Fibroblast of lung (primary cell): ENCODE measurements around the gene CDK15. TPM values are rescaled to one million over a fixed set of nuclear protein-coding genes. Genes with fewer than 3 reads are reported as not detected.

Experiments
- DNase-seq, 2 donors: peaks; one replicate each; pipeline versions ENCODE4 v3.0.0 to v3.0.0-alpha.2; 2010; ENCODE audit warnings: low read depth in 2 of 2
- H2AFZ ChIP-seq: 2 replicates; pipeline ENCODE4 v1.5.1; 2012; ENCODE audit warnings: low read length, control low read depth, inconsistent platforms
- H3K27ac ChIP-seq: 2 replicates; pipeline ENCODE4 v1.5.1; 2011; ENCODE audit warnings: low read length, control low read depth; ENCODE audit not compliant: insufficient read depth
- H3K27me3 ChIP-seq: 2 replicates; pipeline ENCODE4 v1.5.1; 2011; ENCODE audit warnings: mild to moderate bottlenecking, low read length; ENCODE audit not compliant: control insufficient read depth, insufficient read depth
- H3K36me3 ChIP-seq: 2 replicates; pipeline ENCODE4 v1.5.1; 2011; ENCODE audit warnings: low read length; ENCODE audit not compliant: control insufficient read depth, insufficient read depth
- H3K4me1 ChIP-seq: 2 replicates; pipeline ENCODE4 v1.5.1; 2011; ENCODE audit warnings: low read length; ENCODE audit not compliant: control insufficient read depth, insufficient read depth; ENCODE audit errors: extremely low read depth
- H3K4me2 ChIP-seq: 2 replicates; pipeline ENCODE4 v1.5.1; 2011; ENCODE audit warnings: low read length, control low read depth; ENCODE audit not compliant: insufficient read depth; ENCODE audit errors: extremely low read depth
- H3K4me3 ChIP-seq, 4 experiments: fragments of 200-600 bp in 1 of 4; sonication (generic) in 1 of 4; replicated peaks in 1 of 4; 2 replicates each; pipeline ENCODE4 v1.5.1; 2011 to 2016; ENCODE audit warnings: low read length in 4 of 4, low read depth in 3 of 4, mild to moderate bottlenecking in 3 of 4, control low read depth in 2 of 4, inconsistent platforms in 1 of 4, mixed read lengths in 1 of 4; ENCODE audit not compliant: insufficient read depth in 1 of 4; ENCODE audit errors: control extremely low read depth in 1 of 4
- H3K79me2 ChIP-seq: 2 replicates; pipeline ENCODE4 v1.5.1; 2012; ENCODE audit warnings: mild to moderate bottlenecking, low read length, inconsistent platforms; ENCODE audit not compliant: control insufficient read depth, insufficient read depth
- H3K9ac ChIP-seq: 2 replicates; pipeline ENCODE4 v1.5.1; 2011; ENCODE audit warnings: mild to moderate bottlenecking, low read length, control low read depth; ENCODE audit not compliant: insufficient read depth
- H3K9me3 ChIP-seq: 2 replicates; pipeline ENCODE4 v1.5.1; 2012; ENCODE audit warnings: low read depth, low read length; ENCODE audit not compliant: control insufficient read depth, insufficient read depth
- H4K20me1 ChIP-seq: 2 replicates; pipeline ENCODE4 v1.5.1; 2011; ENCODE audit warnings: low read length; ENCODE audit not compliant: control insufficient read depth, insufficient read depth; ENCODE audit errors: extremely low read depth
- EZH2 ChIP-seq: IDR thresholded peaks from 2 replicates; pipeline ENCODE4 v1.5.1; 2012; ENCODE audit warnings: low read length, control low read depth, mild to moderate bottlenecking; ENCODE audit errors: missing control alignments
- polyA plus RNA-seq, 2 donors: library from polyadenylated mRNA; depleted of rRNA in 1 of 2; stranded (reverse) in 1 of 2; unstranded in 1 of 2; fragments of >200 nt; gene quantifications; 2 replicates each; pipeline ENCODE4 v1.2.1, GENCODE V29; 2011 to 2012; ENCODE audit warnings: missing spikeins in 1 of 2
- total RNA-seq: library from RNA; depleted of rRNA; stranded (reverse); fragments of >200 nt; gene quantifications from 2 replicates; pipeline ENCODE4 v1.2.1, GENCODE V29; 2014
- TF ChIP-seq, protein P1 (sequence below), 2 donors: IDR thresholded peaks in 1 of 2; conservative IDR thresholded peaks in 1 of 2; 1 replicate in 1 of 2; 2 replicates in 1 of 2; pipeline ENCODE4 v1.5.1; 2011 to 2012; ENCODE audit warnings: low read length in 2 of 2, control low read depth in 1 of 2, inconsistent platforms in 1 of 2, low read depth in 1 of 2, mild to moderate bottlenecking in 1 of 2

CDK15 gene
- total and polyA plus RNA-seq, 2 donors (not counting 1 experiment from before 2014, with no cell fraction given), result 2.3 to 5.1 TPM

DNA sequence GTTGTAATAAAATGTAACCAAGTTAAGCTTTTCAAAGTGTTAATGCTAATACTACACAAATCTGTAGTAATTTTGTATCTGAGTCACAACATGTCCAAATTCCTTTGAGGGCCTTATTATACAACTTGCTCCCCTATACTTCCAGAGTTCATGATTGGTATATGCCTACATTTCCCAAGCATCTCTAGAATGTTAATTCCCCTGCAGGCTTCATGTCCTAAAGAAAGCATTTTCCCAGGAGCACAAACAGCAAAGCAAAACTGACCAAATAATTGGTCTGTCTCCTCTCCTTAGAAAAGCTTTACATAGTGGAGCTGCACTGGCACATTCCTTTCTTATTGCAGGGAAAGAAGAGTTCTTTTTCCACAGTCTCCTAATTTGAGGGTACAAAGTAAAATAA, 29.3 kb upstream of the CDK15 start:
- H3K79me2 ChIP-seq, result peaks cover 69% of the 10 kb centered on the region
- no peak overlapping the region for H3K4me2 ChIP-seq
- H3K4me1 ChIP-seq, result peaks cover 2% of the 10 kb centered on the region
- no peaks in the 10 kb centered on the region for H3K9me3 ChIP-seq
- TF ChIP-seq, protein P1, sequence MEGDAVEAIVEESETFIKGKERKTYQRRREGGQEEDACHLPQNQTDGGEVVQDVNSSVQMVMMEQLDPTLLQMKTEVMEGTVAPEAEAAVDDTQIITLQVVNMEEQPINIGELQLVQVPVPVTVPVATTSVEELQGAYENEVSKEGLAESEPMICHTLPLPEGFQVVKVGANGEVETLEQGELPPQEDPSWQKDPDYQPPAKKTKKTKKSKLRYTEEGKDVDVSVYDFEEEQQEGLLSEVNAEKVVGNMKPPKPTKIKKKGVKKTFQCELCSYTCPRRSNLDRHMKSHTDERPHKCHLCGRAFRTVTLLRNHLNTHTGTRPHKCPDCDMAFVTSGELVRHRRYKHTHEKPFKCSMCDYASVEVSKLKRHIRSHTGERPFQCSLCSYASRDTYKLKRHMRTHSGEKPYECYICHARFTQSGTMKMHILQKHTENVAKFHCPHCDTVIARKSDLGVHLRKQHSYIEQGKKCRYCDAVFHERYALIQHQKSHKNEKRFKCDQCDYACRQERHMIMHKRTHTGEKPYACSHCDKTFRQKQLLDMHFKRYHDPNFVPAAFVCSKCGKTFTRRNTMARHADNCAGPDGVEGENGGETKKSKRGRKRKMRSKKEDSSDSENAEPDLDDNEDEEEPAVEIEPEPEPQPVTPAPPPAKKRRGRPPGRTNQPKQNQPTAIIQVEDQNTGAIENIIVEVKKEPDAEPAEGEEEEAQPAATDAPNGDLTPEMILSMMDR (conservative IDR thresholded peaks at IDR 0.05 in 1 of 2, IDR thresholded peaks at IDR 0.05 in 1 of 2; ENCODE audit: low read depth in 1 of 2, low read length in 2 of 2), result no peak
- no peak for TF ChIP-seq EZH2
- no peaks in the 10 kb centered on the region for H4K20me1 ChIP-seq
- DNase-seq, result no peak
- no peaks in the 10 kb centered on the region for H3K36me3 ChIP-seq
- H3K4me3 ChIP-seq, result no peak overlapping the region
- H3K27me3 ChIP-seq, result no peaks in the 10 kb centered on the region
- no peak overlapping the region for H3K27ac ChIP-seq
- no peak overlapping the region for H3K9ac ChIP-seq
- no peak overlapping the region for H2AFZ ChIP-seq

DNA sequence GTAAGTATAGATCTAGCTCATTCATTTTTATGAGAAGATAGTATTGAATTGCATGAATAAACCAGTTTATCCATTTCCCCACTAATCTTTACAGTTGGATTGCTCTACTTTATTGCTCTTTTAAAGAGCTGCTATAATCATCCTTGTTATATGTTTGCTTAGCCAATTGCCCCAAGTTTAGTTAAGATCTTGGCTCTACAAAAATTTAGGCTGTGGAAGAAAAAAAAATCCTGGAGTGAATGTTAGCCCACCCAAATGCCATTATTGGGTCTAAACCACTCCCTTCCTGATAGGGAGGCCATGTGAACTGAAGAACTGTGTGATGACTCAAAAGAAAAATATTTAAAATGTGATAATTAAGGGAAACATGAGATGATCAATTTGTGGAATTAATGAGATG, 28.5 kb upstream of the CDK15 start:
- no peak for DNase-seq

DNA sequence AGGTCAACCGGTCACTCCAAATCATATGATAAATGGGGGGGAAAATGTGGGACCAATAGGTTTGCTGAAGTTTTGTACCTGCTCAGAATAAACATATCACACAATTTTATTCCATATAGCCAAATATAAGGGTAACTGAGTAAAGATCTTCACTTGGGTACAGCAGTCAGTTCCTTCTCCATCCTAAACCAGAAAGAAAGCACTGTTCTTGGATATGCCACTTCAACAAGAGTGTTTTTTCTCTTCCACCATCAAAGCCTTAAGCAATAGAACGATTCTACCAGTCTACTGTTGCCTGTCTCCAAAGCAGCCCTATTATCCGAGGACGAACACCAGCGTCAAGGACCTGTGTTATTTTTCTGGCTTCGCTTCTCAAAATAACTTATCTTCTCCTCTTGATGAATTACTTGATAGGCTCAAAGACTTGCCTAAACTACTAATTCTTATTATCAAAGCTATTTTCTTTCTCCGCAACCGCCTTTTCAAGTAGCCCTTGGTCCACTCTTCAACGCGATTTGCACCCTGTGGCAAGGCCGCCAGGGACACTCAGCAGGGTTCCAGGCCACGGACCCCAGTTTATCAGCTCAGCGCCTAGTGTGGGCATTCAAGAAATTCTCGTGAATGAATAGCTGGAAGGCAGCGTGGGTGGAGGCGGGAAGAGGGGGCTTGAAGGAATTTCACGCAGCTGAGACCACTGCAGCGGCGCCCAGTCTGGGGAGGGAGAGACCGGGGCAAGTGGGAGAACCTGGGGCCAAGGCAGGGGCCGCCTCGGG, 26.2 kb upstream of the CDK15 start:
- DNase-seq, result peak in 1 of 2 donors; percentile 34
- Histone ChIP-seq H3K9me3 (no peaks in the 10 kb centered on the region), H3K4me1 (peaks cover 2% of the 10 kb centered on the region), H3K36me3 (no peaks in the 10 kb centered on the region), H3K27ac (peak overlapping the region; percentile 87), H2AFZ (peak overlapping the region; percentile 59), H3K79me2 (peaks cover 51% of the 10 kb centered on the region), H3K27me3 (no peaks in the 10 kb centered on the region), H3K4me3 (peak overlapping the region; percentile 63 to 98 (median 79)), H3K4me2 (peak overlapping the region; percentile 85), H4K20me1 (no peaks in the 10 kb centered on the region), H3K9ac (peak overlapping the region; percentile 86)
- TF ChIP-seq, protein P1 (conservative IDR thresholded peaks at IDR 0.05 in 1 of 2, IDR thresholded peaks at IDR 0.05 in 1 of 2; ENCODE audit: low read depth in 1 of 2, low read length in 2 of 2), result no peak
- no peak for TF ChIP-seq EZH2

More for the DNA sequence above, 28.5 kb upstream of the CDK15 start:
- Histone ChIP-seq H3K9me3 (no peaks in the 10 kb centered on the region), H3K79me2 (peaks cover 69% of the 10 kb centered on the region), H3K4me1 (peaks cover 2% of the 10 kb centered on the region), H3K9ac (no peak overlapping the region), H3K27me3 (no peaks in the 10 kb centered on the region), H3K27ac (no peak overlapping the region), H3K36me3 (no peaks in the 10 kb centered on the region), H2AFZ (no peak overlapping the region), H4K20me1 (no peaks in the 10 kb centered on the region), H3K4me2 (peak overlapping the region; percentile 42), H3K4me3 (no peak overlapping the region)
- no peak for TF ChIP-seq EZH2
- TF ChIP-seq, protein P1 (conservative IDR thresholded peaks at IDR 0.05 in 1 of 2, IDR thresholded peaks at IDR 0.05 in 1 of 2; ENCODE audit: low read depth in 1 of 2, low read length in 2 of 2), result no peak
